Thyroid gland (tissue), 4 donors: Measurements from ENCODE around the gene AARSD1. TPM values are rescaled to one million over a fixed set of nuclear protein-coding genes. Genes with fewer than 3 reads are reported as not detected.
A peak's percentile ranks its signal among the peaks of the same experiment; 100 is the strongest.

Source experiments
- DNase-seq, 2 donors: peaks; one replicate each; pipeline ENCODE4 v3.0.0-alpha.2; 2019
- H3K27ac ChIP-seq, 3 donors: fragments of 200-600 bp; sonication (generic); 1 replicate in 2 of 3; 2 replicates in 1 of 3; pipeline ENCODE4 v1.5.1; 2016 to 2019; ENCODE audit warnings: mild to moderate bottlenecking in 1 of 3, moderate library complexity in 1 of 3
- H3K27me3 ChIP-seq: fragments of 200-600 bp; sonication (generic); one replicate; pipeline ENCODE4 v1.5.1; 2019
- H3K36me3 ChIP-seq, 2 donors: fragments of 200-600 bp; sonication (generic); one replicate each; pipeline ENCODE4 v1.5.1; 2016 to 2019
- H3K4me1 ChIP-seq, 2 donors: fragments of 200-600 bp; sonication (generic); one replicate each; pipeline ENCODE4 v1.5.1; 2017 to 2019
- H3K4me3 ChIP-seq, 3 donors: fragments of 200-600 bp; sonication (generic); replicated peaks in 1 of 3; 1 replicate in 2 of 3; 2 replicates in 1 of 3; pipeline ENCODE4 v1.5.1; 2016; ENCODE audit warnings: mild to moderate bottlenecking in 1 of 3
- H3K9me3 ChIP-seq: fragments of 200-600 bp; sonication (generic); one replicate; pipeline ENCODE4 v1.5.1; 2017
- POLR2A ChIP-seq, 2 donors: fragments of 450-650 bp; IDR thresholded peaks; one replicate each; pipeline ENCODE4 v1.6.1; 2017; ENCODE audit warnings: antibody characterized with exemption in 2 of 2, mild to moderate bottlenecking in 2 of 2, moderate library complexity in 1 of 2
- WGBS, 2 donors: methylation state at CpG; one replicate each; pipeline ENCODE4 v1.1.5; 2017; 5-methylcytosine and 5-hydroxymethylcytosine counted together
- intact Hi-C: fragments of 100-400 bp; cut with DNase I; formaldehyde crosslinking; loops from one replicate; pipeline ENCODE4 v1.15.1; 2023
- total RNA-seq, 4 donors: library from RNA; depleted of rRNA; stranded (reverse); fragments of >200 nt; gene quantifications; one replicate each; pipeline ENCODE4 v1.2.3, GENCODE V29; 2016
- TF ChIP-seq, protein P1 (sequence below), 6 experiments: fragments of 200-600 bp in 3 of 6; fragments of 450-650 bp in 3 of 6; sonication (generic) in 3 of 6; IDR thresholded peaks; one replicate each; pipeline ENCODE4 v1.5.1; 2016 to 2019; ENCODE audit warnings: antibody characterized with exemption in 6 of 6, mild to moderate bottlenecking in 2 of 6, inconsistent platforms in 1 of 6, moderate library complexity in 1 of 6

The AARSD1 gene
- total RNA-seq, 4 donors from 2014 or later: 25.6 to 37.9 (median 32.5) TPM

DNA sequence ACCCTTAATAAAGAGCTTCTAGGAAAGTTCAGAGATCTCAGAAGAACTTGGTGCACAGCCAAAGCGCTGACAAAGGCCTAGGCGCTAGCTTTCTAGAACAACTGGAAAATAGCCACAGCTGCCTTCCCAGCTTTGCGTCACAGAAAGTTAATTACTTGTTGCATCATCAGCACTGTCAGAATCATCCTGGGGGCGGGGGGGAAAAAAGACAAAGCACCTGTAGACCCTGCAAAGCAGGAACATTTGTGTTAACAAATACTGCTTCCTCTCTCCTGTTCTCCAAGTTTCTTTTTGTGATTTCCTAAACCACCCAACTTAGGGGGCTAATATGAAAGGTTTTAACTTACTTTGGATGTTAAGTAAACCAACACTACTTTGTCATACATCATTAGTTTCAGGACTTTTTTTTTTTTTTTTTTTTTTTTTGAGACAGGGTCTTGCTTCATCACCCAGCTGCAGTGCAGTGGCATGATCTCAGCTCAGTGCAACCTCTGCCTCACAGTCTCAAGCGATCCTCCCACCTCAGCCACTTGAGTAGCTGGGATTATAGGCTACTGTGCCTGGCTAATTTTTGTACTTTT, 4.8 kb upstream of the AARSD1 start:
- no peaks in the 10 kb centered on the region for H3K27me3 ChIP-seq

DNA sequence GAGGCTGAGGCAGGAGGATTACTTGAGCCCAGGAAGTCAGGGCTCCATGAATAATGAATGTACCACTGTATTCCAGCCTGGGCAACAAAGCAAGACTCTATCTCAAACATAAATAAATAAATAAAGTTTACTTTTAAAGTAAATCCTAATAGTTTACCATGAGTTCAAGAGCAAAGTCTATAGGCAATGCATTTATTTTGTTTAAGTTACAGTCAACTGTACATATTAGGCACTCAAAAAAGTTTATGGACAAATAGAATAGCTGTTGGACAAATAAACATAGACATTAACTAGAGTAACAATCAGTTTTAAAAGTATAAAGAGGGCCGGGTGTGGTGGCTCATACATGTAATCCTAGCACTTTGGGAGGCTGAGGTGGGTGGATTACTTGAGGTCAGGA, 3.7 kb upstream of the AARSD1 start:
- 76 to 98% methylated on average over 1 of the region's 1 CpG for WGBS, 2 donors
- Histone ChIP-seq H3K4me1 (peaks cover 12 to 19% of the 10 kb centered on the region in 2 donors), H3K9me3 (no peaks in the 10 kb centered on the region), H3K4me3 (no peak overlapping the region), H3K36me3 (no peaks in the 10 kb centered on the region), H3K27me3 (no peaks in the 10 kb centered on the region), H3K27ac (peak overlapping the region in 2 of 3 donors; percentile 34 to 45)
- TF ChIP-seq, protein P1, sequence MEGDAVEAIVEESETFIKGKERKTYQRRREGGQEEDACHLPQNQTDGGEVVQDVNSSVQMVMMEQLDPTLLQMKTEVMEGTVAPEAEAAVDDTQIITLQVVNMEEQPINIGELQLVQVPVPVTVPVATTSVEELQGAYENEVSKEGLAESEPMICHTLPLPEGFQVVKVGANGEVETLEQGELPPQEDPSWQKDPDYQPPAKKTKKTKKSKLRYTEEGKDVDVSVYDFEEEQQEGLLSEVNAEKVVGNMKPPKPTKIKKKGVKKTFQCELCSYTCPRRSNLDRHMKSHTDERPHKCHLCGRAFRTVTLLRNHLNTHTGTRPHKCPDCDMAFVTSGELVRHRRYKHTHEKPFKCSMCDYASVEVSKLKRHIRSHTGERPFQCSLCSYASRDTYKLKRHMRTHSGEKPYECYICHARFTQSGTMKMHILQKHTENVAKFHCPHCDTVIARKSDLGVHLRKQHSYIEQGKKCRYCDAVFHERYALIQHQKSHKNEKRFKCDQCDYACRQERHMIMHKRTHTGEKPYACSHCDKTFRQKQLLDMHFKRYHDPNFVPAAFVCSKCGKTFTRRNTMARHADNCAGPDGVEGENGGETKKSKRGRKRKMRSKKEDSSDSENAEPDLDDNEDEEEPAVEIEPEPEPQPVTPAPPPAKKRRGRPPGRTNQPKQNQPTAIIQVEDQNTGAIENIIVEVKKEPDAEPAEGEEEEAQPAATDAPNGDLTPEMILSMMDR (IDR thresholded peaks at IDR 0.05): no peak
- no peak for TF ChIP-seq POLR2A (IDR thresholded peaks at IDR 0.05)
- intact Hi-C loops: no loop called here
- no peak for DNase-seq

More for the DNA sequence above, 4.8 kb upstream of the AARSD1 start:
- Histone ChIP-seq H3K36me3 (no peaks in the 10 kb centered on the region), H3K4me1 (peaks cover 12 to 14% of the 10 kb centered on the region in 2 donors), H3K27ac (peak overlapping the region; percentile 34 to 70 (median 61)), H3K9me3 (no peaks in the 10 kb centered on the region), H3K4me3 (no peak overlapping the region)
- peak; percentile 78 to 81 for DNase-seq
- no peak for TF ChIP-seq POLR2A (IDR thresholded peaks at IDR 0.05)
- TF ChIP-seq, protein P1 (IDR thresholded peaks at IDR 0.05): no peak
- WGBS, 2 donors: 23 to 30% methylated on average over 5 of the region's 5 CpGs
- intact Hi-C loops: no loop called here

DNA sequence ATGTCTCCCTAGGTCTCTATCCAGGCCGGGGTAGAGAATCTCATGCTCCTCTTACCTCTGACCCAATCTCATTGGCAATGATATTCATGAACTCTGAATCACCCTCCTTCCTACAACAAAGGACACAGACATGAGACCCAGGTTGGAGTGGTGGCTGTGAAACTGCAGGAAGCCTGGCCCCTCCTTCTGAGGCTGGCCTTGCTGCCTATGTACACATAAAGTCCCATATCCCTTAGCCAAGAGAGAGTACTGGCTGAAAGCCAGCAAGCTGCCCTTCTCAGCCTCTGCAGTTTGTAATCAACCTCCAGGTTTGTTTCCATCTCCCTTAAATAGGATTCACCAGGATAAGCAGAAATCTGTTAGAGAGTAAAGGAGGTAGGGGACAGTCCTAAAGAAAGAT, 10.6 kb downstream of the AARSD1 start:
- WGBS, 2 donors: 91 to 92% methylated on average over 1 of the region's 1 CpG
- intact Hi-C loops: no loop called here
- TF ChIP-seq POLR2A (IDR thresholded peaks at IDR 0.05): no peak
- TF ChIP-seq, protein P1 (IDR thresholded peaks at IDR 0.05): no peak

DNA sequence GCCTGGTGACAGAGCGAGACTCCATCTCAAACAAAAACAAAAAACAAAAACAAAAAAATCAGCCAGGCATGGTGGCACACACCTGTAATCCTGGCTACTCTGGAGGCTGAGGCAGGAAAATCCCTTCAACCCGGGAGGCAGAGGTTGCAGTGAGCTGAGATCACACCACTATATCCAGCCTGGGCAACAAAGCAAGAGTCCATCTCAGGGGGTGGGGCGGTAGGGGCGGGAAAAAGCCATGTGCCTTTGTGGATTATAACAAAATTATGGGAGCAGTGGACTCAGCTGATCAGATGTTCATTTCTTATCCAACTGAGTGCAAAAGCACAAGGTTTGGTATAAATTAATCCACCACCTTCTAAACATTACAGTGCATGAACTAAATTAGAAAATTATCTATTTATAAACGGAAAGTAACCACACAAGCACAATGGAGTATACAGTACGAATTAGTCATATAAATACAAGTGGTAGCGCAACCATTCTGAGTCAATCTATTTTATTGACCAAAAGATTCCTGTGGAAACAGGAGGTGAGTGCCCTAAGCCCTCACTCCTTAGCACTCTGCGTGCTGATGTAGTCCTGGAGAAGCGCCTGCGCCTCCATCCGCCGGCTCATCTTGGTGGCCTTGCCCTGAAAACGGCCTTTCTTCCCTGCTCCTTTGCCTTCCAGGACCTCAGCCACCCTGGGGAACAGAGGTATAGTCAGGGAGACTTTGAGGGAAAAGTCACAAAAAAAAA, 14.0 kb downstream of the AARSD1 start:
- Histone ChIP-seq H3K9me3 (no peaks in the 10 kb centered on the region), H3K4me1 (peaks cover 11 to 13% of the 10 kb centered on the region in 2 donors), H3K4me3 (no peak overlapping the region), H3K36me3 (peaks cover 31 to 48% of the 10 kb centered on the region in 2 donors), H3K27me3 (no peaks in the 10 kb centered on the region), H3K27ac (no peak overlapping the region)
- TF ChIP-seq, protein P1 (IDR thresholded peaks at IDR 0.05): no peak
- TF ChIP-seq POLR2A (IDR thresholded peaks at IDR 0.05): no peak
- 95% methylated on average over 13 of the region's 13 CpGs for WGBS, 2 donors
- no peak for DNase-seq
- intact Hi-C loops: no loop called here

More for the DNA sequence above, 10.6 kb downstream of the AARSD1 start:
- Histone ChIP-seq H3K4me3 (no peak overlapping the region), H3K27me3 (no peaks in the 10 kb centered on the region), H3K9me3 (no peaks in the 10 kb centered on the region), H3K36me3 (peaks cover 56 to 72% of the 10 kb centered on the region in 2 donors), H3K27ac (no peak overlapping the region), H3K4me1 (no peaks in the 10 kb centered on the region)
- no peak for DNase-seq

DNA sequence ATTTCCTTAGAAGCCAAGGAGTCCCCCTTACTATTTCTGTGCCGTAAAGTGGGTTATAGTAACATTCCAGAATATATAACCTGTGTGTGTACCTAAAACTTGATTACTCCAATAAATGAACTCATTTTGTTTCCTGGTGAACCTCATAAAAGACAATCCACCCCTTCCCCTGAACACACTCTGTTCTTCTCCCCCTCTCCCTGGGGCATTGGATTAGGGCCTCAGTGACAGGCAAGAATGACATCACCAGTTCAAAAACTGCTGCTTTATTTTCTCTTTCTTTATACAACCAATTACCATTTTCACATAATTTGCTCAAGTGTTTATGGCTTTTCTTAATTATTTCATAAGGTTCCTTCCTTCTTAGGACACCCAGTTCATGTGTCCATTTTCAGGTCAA, 17.4 kb downstream of the AARSD1 start:
- H3K36me3 ChIP-seq: peaks cover 9 to 21% of the 10 kb centered on the region in 2 donors
- H3K27ac ChIP-seq: peak overlapping the region in 2 of 3 donors; percentile 4 to 53
- TF ChIP-seq POLR2A (IDR thresholded peaks at IDR 0.05): no peak
- TF ChIP-seq, protein P1 (IDR thresholded peaks at IDR 0.05): no peak
- peaks cover 11 to 14% of the 10 kb centered on the region in 2 donors for H3K4me1 ChIP-seq
- no peak for DNase-seq
- 93 to 100% methylated on average over 1 of the region's 1 CpG for WGBS, 2 donors
- no peaks in the 10 kb centered on the region for H3K27me3 ChIP-seq
- no peaks in the 10 kb centered on the region for H3K9me3 ChIP-seq
- intact Hi-C loops: no loop called here
- H3K4me3 ChIP-seq: no peak overlapping the region
